Keratinocyte (primary cell): ENCODE results near the gene LYPD8. TPM values are rescaled to one million over a fixed set of nuclear protein-coding genes. Genes with fewer than 3 reads are reported as not detected.

Experiments
- DNase-seq: peaks from one replicate; pipeline ENCODE4 v3.0.0-alpha.2; 2011; ENCODE audit warnings: low read depth, missing footprints, low spot score
- FAIRE-seq: peaks from 2 replicates; lab custom pipeline; 2011; peaks lifted over from hg19 to GRCh38; lab: Jason Lieb, UNC
- H2AFZ ChIP-seq: 2 replicates; pipeline ENCODE4 v1.6.0; 2012; ENCODE audit warnings: low read length, control low read depth, inconsistent platforms; ENCODE audit not compliant: control insufficient read depth
- H3K27ac ChIP-seq: 2 replicates; pipeline ENCODE4 v1.5.1; 2011; ENCODE audit warnings: low read length; ENCODE audit not compliant: control insufficient read depth, insufficient read depth
- H3K27me3 ChIP-seq: 3 replicates; pipeline ENCODE4 v1.6.0; 2011; ENCODE audit warnings: low read length; ENCODE audit not compliant: control insufficient read depth, insufficient read depth; ENCODE audit errors: extremely low read depth
- H3K36me3 ChIP-seq, 2 experiments: 2 replicates in 1 of 2; 3 replicates in 1 of 2; pipeline ENCODE4 v1.5.1; 2011; ENCODE audit warnings: low read length in 2 of 2, mild to moderate bottlenecking in 1 of 2; ENCODE audit not compliant: control insufficient read depth in 2 of 2, insufficient read depth in 2 of 2; ENCODE audit errors: extremely low read depth in 1 of 2
- H3K4me1 ChIP-seq: 3 replicates; pipeline ENCODE4 v1.5.1; 2011; ENCODE audit warnings: low read length; ENCODE audit not compliant: control insufficient read depth, insufficient read depth; ENCODE audit errors: extremely low read depth
- H3K4me2 ChIP-seq: 3 replicates; pipeline ENCODE4 v1.6.0; 2011; ENCODE audit warnings: low read depth, low read length; ENCODE audit not compliant: control insufficient read depth, insufficient read depth; ENCODE audit errors: extremely low read depth
- H3K4me3 ChIP-seq, 3 experiments: fragments of 200-600 bp in 1 of 3; sonication (generic) in 1 of 3; 2 replicates in 2 of 3; 3 replicates in 1 of 3; pipeline ENCODE4 v1.5.1; 2011 to 2016; ENCODE audit warnings: low read length in 3 of 3, mild to moderate bottlenecking in 3 of 3, control low read depth in 2 of 3, inconsistent platforms in 1 of 3, low read depth in 1 of 3, mixed read lengths in 1 of 3, mixed run types in 1 of 3, moderate library complexity in 1 of 3; ENCODE audit not compliant: control insufficient read depth in 2 of 3, insufficient read depth in 2 of 3; ENCODE audit errors: extremely low read depth in 1 of 3
- H3K79me2 ChIP-seq: 2 replicates; pipeline ENCODE4 v1.6.0; 2012; ENCODE audit warnings: low read length; ENCODE audit not compliant: control insufficient read depth, insufficient read depth
- H3K9ac ChIP-seq: 3 replicates; pipeline ENCODE4 v1.6.0; 2011; ENCODE audit warnings: low read length; ENCODE audit not compliant: control insufficient read depth, insufficient read depth; ENCODE audit errors: extremely low read depth
- H3K9me1 ChIP-seq: 3 replicates; pipeline ENCODE4 v1.6.0; 2011; ENCODE audit warnings: low read length; ENCODE audit not compliant: control insufficient read depth, insufficient read depth; ENCODE audit errors: extremely low read depth
- H3K9me3 ChIP-seq: 2 replicates; pipeline ENCODE4 v1.5.1; 2012; ENCODE audit warnings: low read depth, low read length; ENCODE audit not compliant: control insufficient read depth
- H4K20me1 ChIP-seq: 3 replicates; pipeline ENCODE4 v1.6.0; 2011; ENCODE audit warnings: low read length; ENCODE audit not compliant: control insufficient read depth, insufficient read depth; ENCODE audit errors: extremely low read depth
- EZH2 ChIP-seq: IDR thresholded peaks from one replicate; pipeline ENCODE4 v1.6.1; 2012; ENCODE audit warnings: inconsistent platforms, mild to moderate bottlenecking, low read length, moderate library complexity
- dilution Hi-C: fragments of 300-500 bp; cut with MboI; formaldehyde crosslinking; loops from one replicate; pipeline ENCODE4 v1.7.0; 2020; ENCODE audit warnings: low sequenced_read_pairs; ENCODE audit not compliant: extremely low pct_ligation_motif_present
- polyA plus RNA-seq, 5 experiments: library from polyadenylated mRNA; depleted of rRNA in 3 of 5; stranded (reverse) in 3 of 5; stranded (forward) in 1 of 5; unstranded in 1 of 5; fragments of >200 nt; gene quantifications; 1 replicate in 1 of 5; 2 replicates in 3 of 5; 3 replicates in 1 of 5; pipeline versions ENCODE4 v1.2.1 to v1.2.3, GENCODE V29; 2011 to 2012; ENCODE audit warnings: missing spikeins in 2 of 5, low read depth in 1 of 5, low replicate concordance in 1 of 5
- TF ChIP-seq, protein P1 (sequence below), 3 experiments: IDR thresholded peaks in 1 of 3; conservative IDR thresholded peaks in 1 of 3; optimal IDR thresholded peaks in 1 of 3; 2 replicates in 2 of 3; 3 replicates in 1 of 3; pipeline versions ENCODE3 to v1.5.1; 2011; ENCODE audit warnings: low read length in 3 of 3, mild to moderate bottlenecking in 3 of 3, moderate library complexity in 2 of 3, control low read depth in 1 of 3, inconsistent platforms in 1 of 3; ENCODE audit not compliant: insufficient read depth in 2 of 3; ENCODE audit errors: extremely low read depth in 1 of 3

LYPD8 gene
- polyA plus RNA-seq, 1 donor (not counting 4 experiments of a cell fraction or from before 2014, with no cell fraction given) = not detected

DNA sequence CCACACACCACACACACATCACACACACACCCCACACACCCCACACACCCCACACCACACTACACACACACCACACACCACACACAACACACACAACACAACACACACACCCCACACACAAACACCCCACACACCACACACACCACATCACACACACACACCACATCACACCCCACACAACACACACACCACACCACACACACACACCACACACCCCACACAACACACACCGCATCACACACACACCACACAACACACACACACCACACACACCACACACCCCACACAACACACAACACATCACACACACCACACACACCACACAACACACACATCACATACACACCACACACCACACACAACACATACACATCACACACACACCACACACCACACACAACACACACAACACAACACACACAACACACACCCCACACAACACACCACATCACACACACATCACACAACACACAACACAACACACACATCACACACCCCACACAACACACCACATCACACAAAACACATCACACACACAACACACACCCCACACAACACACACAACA is 2.4 kb downstream of the LYPD8 start:
- no peak overlapping the region for H3K27ac ChIP-seq
- no peaks in the 10 kb centered on the region for H3K79me2 ChIP-seq
- dilution Hi-C loops = no loop called here
- no peaks in the 10 kb centered on the region for H4K20me1 ChIP-seq
- H3K9ac ChIP-seq = no peak overlapping the region
- no peaks in the 10 kb centered on the region for H3K27me3 ChIP-seq
- no peak overlapping the region for H3K4me3 ChIP-seq
- TF ChIP-seq EZH2 = no peak
- TF ChIP-seq, protein P1, sequence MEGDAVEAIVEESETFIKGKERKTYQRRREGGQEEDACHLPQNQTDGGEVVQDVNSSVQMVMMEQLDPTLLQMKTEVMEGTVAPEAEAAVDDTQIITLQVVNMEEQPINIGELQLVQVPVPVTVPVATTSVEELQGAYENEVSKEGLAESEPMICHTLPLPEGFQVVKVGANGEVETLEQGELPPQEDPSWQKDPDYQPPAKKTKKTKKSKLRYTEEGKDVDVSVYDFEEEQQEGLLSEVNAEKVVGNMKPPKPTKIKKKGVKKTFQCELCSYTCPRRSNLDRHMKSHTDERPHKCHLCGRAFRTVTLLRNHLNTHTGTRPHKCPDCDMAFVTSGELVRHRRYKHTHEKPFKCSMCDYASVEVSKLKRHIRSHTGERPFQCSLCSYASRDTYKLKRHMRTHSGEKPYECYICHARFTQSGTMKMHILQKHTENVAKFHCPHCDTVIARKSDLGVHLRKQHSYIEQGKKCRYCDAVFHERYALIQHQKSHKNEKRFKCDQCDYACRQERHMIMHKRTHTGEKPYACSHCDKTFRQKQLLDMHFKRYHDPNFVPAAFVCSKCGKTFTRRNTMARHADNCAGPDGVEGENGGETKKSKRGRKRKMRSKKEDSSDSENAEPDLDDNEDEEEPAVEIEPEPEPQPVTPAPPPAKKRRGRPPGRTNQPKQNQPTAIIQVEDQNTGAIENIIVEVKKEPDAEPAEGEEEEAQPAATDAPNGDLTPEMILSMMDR (optimal IDR thresholded peaks at IDR 0.05 in 1 of 3, IDR thresholded peaks at IDR 0.05 in 1 of 3, conservative IDR thresholded peaks at IDR 0.05 in 1 of 3; ENCODE audit: extremely low read depth in 1 of 3, insufficient read depth in 2 of 3, low read length in 3 of 3) = no peak
- no peaks in the 10 kb centered on the region for H3K9me1 ChIP-seq
- no peak overlapping the region for H2AFZ ChIP-seq
- no peak overlapping the region for H3K4me2 ChIP-seq
- FAIRE-seq (no peak), DNase-seq (no peak)
- H3K36me3 ChIP-seq = no peaks in the 10 kb centered on the region
- no peaks in the 10 kb centered on the region for H3K4me1 ChIP-seq
- peaks cover 6% of the 10 kb centered on the region for H3K9me3 ChIP-seq

DNA sequence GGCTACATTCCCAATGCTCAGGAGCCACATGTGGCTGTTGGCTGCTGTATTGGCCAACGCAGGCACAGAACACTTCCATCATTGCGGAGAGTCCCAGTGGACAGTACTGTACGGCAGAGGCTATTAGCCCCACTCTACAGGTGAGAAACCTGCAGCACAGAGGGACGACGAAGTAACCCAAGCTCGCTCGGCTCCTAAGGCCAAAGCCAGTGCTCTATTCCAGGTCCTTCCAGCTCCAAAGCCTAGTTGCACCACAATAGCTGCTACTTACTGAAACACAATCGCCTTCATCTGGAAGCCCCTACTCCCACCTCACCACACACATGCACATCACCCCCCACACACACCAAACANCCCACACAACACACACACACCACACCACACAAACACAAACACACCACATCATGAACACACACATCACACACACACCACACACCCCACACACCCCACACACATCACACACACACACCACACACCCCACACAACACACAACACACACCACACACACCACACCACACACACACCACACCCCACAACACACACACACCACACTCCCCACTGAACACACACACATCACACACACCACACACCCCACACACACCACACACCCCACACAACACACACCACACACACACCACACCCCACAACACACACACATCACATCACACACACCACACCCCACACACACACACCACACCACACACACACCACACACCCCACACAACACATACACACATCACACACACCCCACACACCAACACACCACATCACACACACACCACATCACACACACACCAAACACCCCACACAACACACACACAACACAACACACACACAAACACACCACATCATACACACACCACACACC is 3.2 kb downstream of the LYPD8 start:
- Histone ChIP-seq H3K9ac (no peak overlapping the region), H2AFZ (no peak overlapping the region), H3K9me1 (no peaks in the 10 kb centered on the region), H4K20me1 (no peaks in the 10 kb centered on the region), H3K9me3 (peaks cover 6% of the 10 kb centered on the region), H3K4me2 (no peak overlapping the region), H3K27ac (no peak overlapping the region), H3K79me2 (no peaks in the 10 kb centered on the region), H3K27me3 (no peaks in the 10 kb centered on the region), H3K36me3 (no peaks in the 10 kb centered on the region), H3K4me1 (no peaks in the 10 kb centered on the region), H3K4me3 (no peak overlapping the region)
- TF ChIP-seq, protein P1 (optimal IDR thresholded peaks at IDR 0.05 in 1 of 3, IDR thresholded peaks at IDR 0.05 in 1 of 3, conservative IDR thresholded peaks at IDR 0.05 in 1 of 3; ENCODE audit: extremely low read depth in 1 of 3, insufficient read depth in 2 of 3, low read length in 3 of 3) = no peak
- TF ChIP-seq EZH2 = no peak
- dilution Hi-C loops = no loop called here
- DNase-seq (no peak), FAIRE-seq (no peak)
